GM11168 (cell line): ENCODE results near the gene STPG3.

Experiments
- in situ Hi-C: fragments of 300-500 bp; cut with MboI; formaldehyde crosslinking; loops from one replicate; pipeline ENCODE4 v1.12.0; 2022; ENCODE audit warnings: low sequenced_read_pairs; ENCODE audit not compliant: unreplicated experiment

The STPG3 gene

DNA sequence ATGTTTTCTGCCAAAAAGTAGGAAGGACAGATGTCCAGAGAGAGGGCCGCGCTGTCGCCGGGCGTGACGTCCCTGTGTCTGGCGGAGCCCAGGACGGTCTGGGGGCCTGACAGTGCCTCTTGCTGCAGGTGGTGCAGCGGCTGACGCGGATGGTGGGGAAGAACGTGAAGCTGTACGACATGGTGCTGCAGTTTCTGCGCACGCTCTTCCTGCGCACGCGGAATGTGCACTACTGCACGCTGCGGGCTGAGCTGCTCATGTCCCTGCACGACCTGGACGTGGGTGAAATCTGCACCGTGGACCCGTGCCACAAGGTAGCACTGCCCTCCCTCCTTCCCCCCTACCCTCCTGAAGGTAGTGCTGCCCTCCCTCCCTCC, 11.8 kb downstream of the STPG3 start:
- in situ Hi-C loops: no loop called here

GRCh38 chr9:137263506-137263905, 12.4 kb downstream of the STPG3 start:
- in situ Hi-C loops: no loop called here

DNA sequence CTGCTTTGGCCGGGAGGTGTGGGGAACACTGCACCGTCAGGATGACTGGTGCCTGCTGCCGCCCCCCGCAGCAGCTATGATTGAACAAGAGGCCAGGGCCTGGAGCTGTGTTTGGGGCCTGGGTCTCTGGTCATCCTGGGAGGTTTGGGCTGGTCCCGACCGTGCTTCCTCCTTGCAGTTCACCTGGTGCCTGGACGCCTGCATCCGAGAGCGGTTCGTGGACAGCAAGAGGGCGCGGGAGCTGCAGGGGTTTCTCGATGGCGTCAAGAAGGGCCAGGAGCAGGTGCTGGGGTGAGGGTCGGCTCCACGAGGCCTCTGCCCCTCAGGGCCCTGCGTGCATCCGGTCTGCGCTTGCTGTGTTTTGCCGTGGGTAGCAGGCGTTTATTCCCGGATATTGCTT, 13.0 kb downstream of the STPG3 start:
- in situ Hi-C loops: no loop called here

- in situ Hi-C loops: no loop called here
Measured at GRCh38 chr9:137265496-137266161, 14.5 kb downstream of the STPG3 start.

- in situ Hi-C loops: no loop called here
Measured at GRCh38 chr9:137266162-137266527, 15.1 kb downstream of the STPG3 start.

GRCh38 chr9:137266585-137267453, 15.7 kb downstream of the STPG3 start:
- in situ Hi-C loops: no loop called here

- in situ Hi-C loops: no loop called here
Measured at GRCh38 chr9:137267933-137268355, 16.9 kb downstream of the STPG3 start.

DNA sequence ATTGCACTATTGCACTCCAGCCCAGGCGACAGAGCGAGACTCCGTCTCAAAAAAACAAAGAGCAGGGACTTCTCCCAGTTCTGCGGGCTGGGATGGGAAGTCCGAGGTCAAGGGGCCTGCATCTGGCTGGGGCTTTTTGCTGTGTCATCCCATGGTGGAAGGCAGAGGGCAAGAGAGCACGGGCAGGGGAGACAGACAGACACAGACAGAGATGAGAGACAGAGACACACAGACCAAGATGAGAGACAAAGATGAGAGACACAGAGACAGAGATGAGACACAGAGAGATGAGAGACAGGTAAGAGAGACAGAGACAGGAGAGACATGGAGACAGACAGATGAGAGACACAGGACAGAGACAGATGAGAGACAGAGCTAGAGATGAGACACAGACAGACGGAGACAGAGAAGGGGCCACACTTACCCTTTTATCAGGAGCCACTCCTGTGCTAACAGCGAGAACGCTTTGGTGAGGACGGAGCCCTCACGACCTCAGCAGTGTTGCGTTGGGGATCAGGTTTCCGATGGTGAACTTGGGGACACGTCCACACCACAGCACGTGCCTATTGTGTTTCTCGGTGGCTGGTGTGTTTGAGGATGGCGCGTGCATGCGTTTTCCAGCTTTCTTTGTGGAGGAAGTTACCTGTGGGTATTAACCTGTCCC, 17.6 kb downstream of the STPG3 start:
- in situ Hi-C loops: no loop called here

GRCh38 chr9:137269231-137269772, 18.2 kb downstream of the STPG3 start:
- in situ Hi-C loops: no loop called here

GRCh38 chr9:137270929-137271695, 20.0 kb downstream of the STPG3 start:
- in situ Hi-C loops: no loop called here

DNA sequence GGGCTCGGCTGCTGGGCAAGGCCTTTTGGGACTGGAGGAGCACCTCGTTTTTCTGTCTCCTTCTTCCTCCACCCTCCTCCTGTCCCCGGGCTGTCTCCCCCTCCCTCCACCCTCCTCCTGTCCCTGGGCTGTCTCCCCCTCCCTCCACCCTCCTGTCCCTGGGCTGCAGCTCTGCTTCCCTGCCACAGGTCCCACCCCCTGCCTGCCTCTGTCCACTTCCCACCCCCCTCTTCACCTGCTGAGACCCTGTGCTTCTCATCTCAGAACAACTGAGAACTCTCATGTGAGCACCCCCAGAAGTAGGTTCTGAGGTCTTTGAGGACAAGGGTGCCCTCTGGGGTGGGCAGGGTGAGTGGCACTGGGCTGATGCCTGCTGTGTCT, 20.6 kb downstream of the STPG3 start:
- in situ Hi-C loops: no loop called here

GRCh38 chr9:137272241-137273094, 21.4 kb downstream of the STPG3 start:
- in situ Hi-C loops: no loop called here

DNA sequence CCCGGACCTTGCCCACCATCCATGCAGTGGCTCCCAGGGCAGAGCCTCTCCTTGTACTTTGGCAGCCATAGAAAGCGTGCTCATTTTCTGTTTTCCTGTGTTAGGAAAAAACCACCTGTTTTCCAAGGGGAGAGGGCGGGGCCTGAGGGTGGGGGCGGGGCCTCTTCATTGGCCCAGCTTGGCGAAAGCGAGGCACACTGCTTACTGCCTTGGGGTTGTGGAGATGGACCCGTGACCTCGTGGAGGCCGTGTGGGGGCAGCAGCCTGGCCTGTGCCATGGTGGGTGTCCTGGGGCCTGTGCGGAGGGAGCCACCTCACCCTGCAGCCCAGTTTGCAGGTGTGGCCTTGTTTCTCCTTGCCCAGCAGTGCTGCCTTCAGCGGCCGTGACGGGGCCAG, 22.0 kb downstream of the STPG3 start:
- in situ Hi-C loops: no loop called here

GRCh38 chr9:137273611-137274320, 22.7 kb downstream of the STPG3 start:
- in situ Hi-C loops: no loop called here

DNA sequence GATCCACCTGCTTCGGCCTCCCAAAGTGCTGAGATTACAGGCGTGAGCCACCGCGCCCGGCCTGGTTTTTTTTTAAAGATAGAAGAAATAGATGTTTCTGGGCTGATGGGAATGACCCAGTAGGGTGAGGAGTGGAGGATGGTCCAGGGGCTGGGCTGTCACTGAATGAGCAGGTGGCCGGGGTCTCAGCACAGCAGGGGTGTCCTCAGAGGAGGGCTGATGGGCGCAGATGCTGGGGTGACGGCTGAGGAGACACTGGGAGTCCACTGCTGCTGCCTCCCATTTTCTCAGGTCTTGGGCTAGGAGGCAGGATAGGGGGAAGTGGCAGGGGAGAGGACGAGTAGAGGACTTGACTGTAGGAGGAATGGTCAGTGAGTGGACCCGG, 24.1 kb downstream of the STPG3 start:
- in situ Hi-C loops: no loop called here

GRCh38 chr9:137275588-137276472, 24.7 kb downstream of the STPG3 start:
- in situ Hi-C loops: no loop called here

- in situ Hi-C loops: no loop called here
Measured at GRCh38 chr9:137276473-137277328, 25.6 kb downstream of the STPG3 start.
